Heart right ventricle (tissue), 16 donors: Measurements from ENCODE around the gene ZNF135. TPM values are rescaled to one million over a fixed set of nuclear protein-coding genes. Genes with fewer than 3 reads are reported as not detected.

Experiments
- ATAC-seq, 8 donors: fragments of 200-7000 bp; cut with Tn5 transposase; one replicate each; pipeline ENCODE4 v1.9.1; 2020; ENCODE audit warnings: mild to moderate bottlenecking in 8 of 8, moderate library complexity in 8 of 8, moderate number of reproducible peaks in 1 of 8
- DNase-seq, 2 donors: peaks; one replicate each; pipeline ENCODE4 v3.0.0-alpha.2; 2020
- H3K27ac ChIP-seq, 10 donors: fragments of 200-600 bp; sonication (generic) in 2 of 10; one replicate each; pipeline versions ENCODE4 v1.5.0 to v1.8.0; 2020 to 2022; ENCODE audit warnings: mild to moderate bottlenecking in 3 of 10
- H3K27me3 ChIP-seq, 7 donors: fragments of 200-600 bp; one replicate each; pipeline ENCODE4 v1.8.0; 2021 to 2022; ENCODE audit warnings: mild to moderate bottlenecking in 2 of 7
- H3K36me3 ChIP-seq, 9 donors: fragments of 200-600 bp; sonication (generic) in 1 of 9; one replicate each; pipeline versions ENCODE4 v1.5.0 to v1.8.0; 2020 to 2022; ENCODE audit warnings: mild to moderate bottlenecking in 2 of 9
- H3K4me1 ChIP-seq, 9 donors: fragments of 200-600 bp; sonication (generic) in 1 of 9; one replicate each; pipeline versions ENCODE4 v1.5.0 to v1.8.0; 2020 to 2022; ENCODE audit warnings: mild to moderate bottlenecking in 4 of 9
- H3K4me3 ChIP-seq, 10 donors: fragments of 200-600 bp; sonication (generic) in 2 of 10; one replicate each; pipeline versions ENCODE4 v1.5.0 to v1.8.0; 2020 to 2022; ENCODE audit warnings: mild to moderate bottlenecking in 7 of 10, moderate library complexity in 2 of 10
- H3K9me3 ChIP-seq, 11 donors: fragments of 200-600 bp in 10 of 11; sonication (generic) in 2 of 11; one replicate each; pipeline versions ENCODE4 v1.5.0 to v1.8.0; 2013 to 2022; ENCODE audit warnings: mild to moderate bottlenecking in 2 of 11, control low read depth in 1 of 11, moderate library complexity in 1 of 11
- CTCF ChIP-seq, 9 donors: fragments of 200-600 bp; sonication (generic) in 2 of 9; IDR thresholded peaks; one replicate each; pipeline versions ENCODE4 v1.5.0 to v1.8.0; 2021 to 2022; ENCODE audit warnings: antibody characterized with exemption in 9 of 9, mild to moderate bottlenecking in 5 of 9, moderate library complexity in 1 of 9
- WGBS, 2 donors: extraction: QIAGEN DNeasy Blood & Tissue Kit; methylation state at CpG; one replicate each; pipeline ENCODE4 v1.1.7; 2013; ENCODE audit warnings: inconsistent platforms in 1 of 2; 5-methylcytosine and 5-hydroxymethylcytosine counted together
- intact Hi-C, 10 donors: fragments of 100-400 bp; cut with DNase I; formaldehyde crosslinking; loops; one replicate each; pipeline versions ENCODE4 v1.11.1 to v1.14.2; 2022
- polyA plus RNA-seq, 2 donors: library from polyadenylated mRNA; stranded (reverse); fragments of 200-250 nt; gene quantifications; one replicate each; pipeline ENCODE4 v1.2.3, GENCODE V29; 2013
- total RNA-seq, 10 donors: library from RNA; stranded (reverse); fragmentation: NEBNext Ultra II Directional in 3 of 10; extraction: Animal tissue kit (Norgen Biotek cat#: 25700) in 3 of 10; gene quantifications; one replicate each; pipeline versions ENCODE4 v1.2.1 to v1.2.4, GENCODE V29; 2021 to 2023
- donor health status: Arrhythmogenic right ventricular cardiomyopathy.
- donor health status: ischemic (EF 13 %, LVEDD 7.1; RV severe dilation, severe dysfunction).
- donor health status: healthy with polysubstance abuse.
- donor health status: DM: no; HTN: yes; CAD: no.
- donor health status: DM: no; HTN: no; CAD: no.
- donor health status: ischemic (EF 25% LVEDD 6.9; RV normal size, moderate dysfunction).
- donor health status: ischemic (EF 25% LVEDD 5.7; RV mildly dilated, moderate dysfunction).
- donor health status: healthy.
- donor health status: DM: yes; HTN: yes; CAD: no.
- donor health status: Ischemic cardiomyopathy.
- donor health status: ischemic (EF 35%, LVEDD 5.7; RV mildly dilated, moderate dysfunction).
- donor health status: nonischemic (EF 11% LVEDD 7.7; RV severe dilation, severe dysfunction).
- donor health status: DM: yes; HTN: yes; CAD: no.
- donor health status: PGD.
- donor health status: ischemic (EF 29% LVEDD 5.4; RV normal size, mild dysfunction).
- donor health status: nonischemic (EF 23%, LVEDD 6.1; RV moderate dilation, normal function).

The ZNF135 gene
- total and polyA plus RNA-seq, 12 donors, result 2.5 to 10.1 (median 3.9) TPM

- TF ChIP-seq CTCF (IDR thresholded peaks at IDR 0.05), result no peak
- no peaks in the 10 kb centered on the region for H3K27me3 ChIP-seq
- H3K4me1 ChIP-seq, result peaks cover 0 to 7% (median 0%) of the 10 kb centered on the region in 9 donors
- no peak overlapping the region for H3K27ac ChIP-seq
- peaks cover 0 to 97% (median 0%) of the 10 kb centered on the region in 11 donors for H3K9me3 ChIP-seq
- WGBS, 2 donors, result 82 to 86% methylated on average over 11 of the region's 11 CpGs
- no peak overlapping the region for H3K4me3 ChIP-seq
- ATAC-seq, result peak in 1 of 8 donors; percentile 7
- no peak for DNase-seq
- H3K36me3 ChIP-seq, result peaks cover 0 to 59% (median 20%) of the 10 kb centered on the region in 9 donors
- intact Hi-C loops, result no loop called here
These were observed 32.3 kb downstream of the ZNF135 start for GRCh38 chr19:58091251-58091995.

DNA sequence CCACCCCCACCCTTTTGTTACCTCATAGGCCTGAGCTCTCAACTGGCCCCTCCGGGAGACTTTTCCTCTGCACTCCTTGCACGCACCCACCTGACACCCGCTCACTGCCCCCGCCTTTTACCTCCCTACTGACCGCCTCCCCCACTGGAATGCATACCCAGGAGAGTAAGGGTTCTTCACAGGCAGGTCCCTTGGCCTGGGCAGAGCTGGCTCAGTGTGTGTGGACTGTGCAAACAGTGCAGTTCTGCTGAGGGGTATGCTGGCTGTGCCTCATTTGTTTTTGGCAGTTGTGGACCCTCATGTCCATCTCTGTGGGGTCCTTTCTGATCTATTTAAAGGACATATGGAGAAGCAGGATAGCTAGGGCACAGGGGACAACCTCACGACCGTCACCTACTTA lies 34.0 kb downstream of the ZNF135 start:
- ATAC-seq (no peak), DNase-seq (no peak)
- Histone ChIP-seq H3K36me3 (peaks cover 0 to 42% (median 5%) of the 10 kb centered on the region in 9 donors), H3K4me3 (no peak overlapping the region), H3K4me1 (peaks cover 0 to 18% (median 9%) of the 10 kb centered on the region in 9 donors), H3K27me3 (no peaks in the 10 kb centered on the region), H3K9me3 (peaks cover 0 to 85% (median 0%) of the 10 kb centered on the region in 11 donors), H3K27ac (no peak overlapping the region)
- WGBS, 2 donors, result 94 to 97% methylated on average over 7 of the region's 7 CpGs
- no peak for TF ChIP-seq CTCF (IDR thresholded peaks at IDR 0.05)
- intact Hi-C loops, result no loop called here

DNA sequence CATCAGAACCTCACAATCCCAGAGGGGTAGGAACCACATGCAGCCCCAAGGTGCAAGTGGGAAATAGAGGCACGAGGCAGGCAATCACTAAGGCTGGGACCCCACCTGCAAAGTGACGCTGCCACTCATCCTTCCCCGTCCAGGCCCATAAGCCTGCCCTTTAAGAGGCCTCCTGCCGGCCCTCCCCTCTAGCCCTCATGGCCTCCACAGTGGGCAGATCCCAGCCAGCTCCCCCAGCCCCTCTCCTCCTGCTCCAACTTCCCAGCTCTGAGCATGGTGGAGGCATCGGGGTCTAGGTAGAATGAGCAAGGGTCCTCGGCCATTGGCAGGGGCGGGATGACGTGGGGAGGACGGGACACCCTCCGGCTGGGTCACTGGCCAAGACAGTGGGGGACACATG lies 36.2 kb downstream of the ZNF135 start:
- H3K4me3 ChIP-seq, result no peak overlapping the region
- intact Hi-C loops, result loop anchor here in 6 of 10 donors (5.0 kb wide), 4 partner anchors 33 to 93 kb away; partner anchors contain the start of genes ZNF135 (in 5 of the 6), ZNF329 (in 1 of the 6) and ZNF606 (in 1 of the 6)
- TF ChIP-seq CTCF (IDR thresholded peaks at IDR 0.05), result no peak
- DNase-seq (no peak), ATAC-seq (no peak)
- H3K27ac ChIP-seq, result no peak overlapping the region
- H3K36me3 ChIP-seq, result peaks cover 0 to 23% (median 0%) of the 10 kb centered on the region in 9 donors
- H3K4me1 ChIP-seq, result peaks cover 0 to 22% (median 11%) of the 10 kb centered on the region in 9 donors
- peaks cover 0 to 82% (median 0%) of the 10 kb centered on the region in 11 donors for H3K9me3 ChIP-seq
- H3K27me3 ChIP-seq, result no peaks in the 10 kb centered on the region
- 91 to 97% methylated on average over 10 of the region's 10 CpGs for WGBS, 2 donors

DNA sequence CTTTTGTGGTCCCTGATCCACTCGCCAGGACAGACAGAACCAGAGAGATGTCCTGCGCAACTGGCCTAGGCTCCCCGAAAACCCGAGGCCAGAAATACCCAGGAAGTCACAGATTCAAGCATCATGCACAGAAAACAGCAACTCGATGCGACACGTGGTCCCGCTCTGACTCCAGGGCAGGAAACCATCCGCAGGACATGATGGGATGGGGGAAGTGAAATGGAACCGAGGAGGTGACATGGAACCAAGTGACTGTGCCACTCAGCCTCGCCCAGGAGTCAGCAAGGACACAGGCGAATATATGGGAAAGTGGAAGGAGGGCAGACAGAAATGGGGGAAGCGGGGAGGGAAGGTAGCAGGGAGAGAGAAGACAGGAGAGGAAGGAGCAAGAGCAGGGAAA lies 37.8 kb downstream of the ZNF135 start:
- 87 to 90% methylated on average over 13 of the region's 13 CpGs for WGBS, 2 donors
- intact Hi-C loops, result loop anchor here in 6 of 10 donors (5.0 kb wide), 4 partner anchors 35 to 95 kb away; partner anchors contain the start of genes ZNF135 (in 5 of the 6), ZNF329 (in 1 of the 6) and ZNF606 (in 1 of the 6)

More for the DNA sequence above, 37.8 kb downstream of the ZNF135 start:
- Histone ChIP-seq H3K36me3 (peaks cover 0 to 19% (median 0%) of the 10 kb centered on the region in 9 donors), H3K9me3 (peaks cover 0 to 82% (median 0%) of the 10 kb centered on the region in 11 donors), H3K27me3 (no peaks in the 10 kb centered on the region), H3K27ac (peak overlapping the region in 1 of 10 donors; percentile 99), H3K4me3 (peak overlapping the region in 9 of 10 donors; percentile 76 to 100 (median 93)), H3K4me1 (peaks cover 0 to 22% (median 11%) of the 10 kb centered on the region in 9 donors)
- DNase-seq (no peak), ATAC-seq (no peak)
- no peak for TF ChIP-seq CTCF (IDR thresholded peaks at IDR 0.05)
